GM12878 (cell line): Measurements from ENCODE around the gene THSD8. TPM values are rescaled to one million over a fixed set of nuclear protein-coding genes. Genes with fewer than 3 reads are reported as not detected.

Source experiments
- ATAC-seq: fragments of 200-7000 bp; cut with Tn5 transposase; 3 replicates; pipeline ENCODE4 v1.9.1; 2020; ENCODE audit warnings: mild to moderate bottlenecking, moderate library complexity
- BruUV-seq: library from RNA; stranded (reverse); fragments of 400-500 nt; replicated peaks from 2 replicates; lab custom pipeline; 2021; lab: Mats Ljungman, UMichigan
- CTCF ChIA-PET: fragments of 300-600 bp; sonication (Branson Sonifier 250); formaldehyde crosslinking; extraction: SDS; loops from one replicate; lab custom pipeline; 2021; ENCODE audit warnings: inconsistent platforms; lab: Yijun Ruan, JAX
- POLR2A ChIA-PET: fragments of 350-600 bp; formaldehyde crosslinking; extraction: SDS; loops from one replicate; lab custom pipeline; 2021; ENCODE audit warnings: inconsistent platforms; lab: Charles Lee
- RAD21 ChIA-PET: fragments of 300-600 bp; sonication (Branson Sonifier 250); formaldehyde crosslinking; loops from one replicate; lab custom pipeline; 2023; ENCODE audit warnings: antibody characterized with exemption; ENCODE audit not compliant: unreplicated experiment; lab: Charles Lee
- SMC1A ChIA-PET: fragments of 300-600 bp; sonication (Branson Sonifier 250); formaldehyde crosslinking; loops from one replicate; lab custom pipeline; 2023; ENCODE audit not compliant: unreplicated experiment, uncharacterized antibody; lab: Charles Lee
- DNase-seq: peaks from one replicate; pipeline ENCODE4 v3.0.0-alpha.2; 2011; ENCODE audit warnings: low read depth, low spot score
- FAIRE-seq: peaks from 3 replicates; lab custom pipeline; 2011; peaks lifted over from hg19 to GRCh38; lab: Jason Lieb, UNC
- H2AFZ ChIP-seq: 2 replicates; pipeline ENCODE4 v1.6.0; 2011; ENCODE audit warnings: low read depth, low read length, control low read depth; ENCODE audit not compliant: control insufficient read depth
- H3K27ac ChIP-seq: 2 replicates; pipeline ENCODE4 v1.5.1; 2011; ENCODE audit warnings: control low read depth; ENCODE audit not compliant: control insufficient read depth, insufficient read depth
- H3K27me3 ChIP-seq, 2 experiments: replicated peaks in 1 of 2; 2 replicates each; pipeline versions ENCODE4 v1.6.0 to v1.6.1; 2011; ENCODE audit warnings: low read length in 1 of 2; ENCODE audit not compliant: control insufficient read depth in 2 of 2, insufficient read depth in 2 of 2
- H3K36me3 ChIP-seq, 2 experiments: 2 replicates each; pipeline ENCODE4 v1.5.1; 2011; ENCODE audit warnings: low read length in 1 of 2; ENCODE audit not compliant: control insufficient read depth in 2 of 2, insufficient read depth in 2 of 2
- H3K4me1 ChIP-seq: 2 replicates; pipeline ENCODE4 v1.6.1; 2011; ENCODE audit warnings: mild to moderate bottlenecking, low read length, moderate library complexity, mixed read lengths; ENCODE audit not compliant: control insufficient read depth, insufficient read depth
- H3K4me2 ChIP-seq: 2 replicates; pipeline ENCODE4 v1.6.0; 2011; ENCODE audit warnings: control low read depth; ENCODE audit not compliant: control insufficient read depth, insufficient read depth
- H3K4me3 ChIP-seq: fragments of 200-600 bp; sonication (generic); 2 replicates; pipeline ENCODE4 v1.5.1; 2016
- H3K79me2 ChIP-seq: 2 replicates; pipeline ENCODE4 v1.6.0; 2011; ENCODE audit warnings: low read length; ENCODE audit not compliant: control insufficient read depth, insufficient read depth
- H3K9ac ChIP-seq: 2 replicates; pipeline ENCODE4 v1.8.0; 2011; ENCODE audit warnings: low read length, control low read depth, mixed read lengths; ENCODE audit not compliant: control insufficient read depth, insufficient read depth
- H3K9me3 ChIP-seq: replicated peaks from 3 replicates; pipeline ENCODE4 v1.5.1; 2011; ENCODE audit warnings: mild to moderate bottlenecking, low read length; ENCODE audit not compliant: control insufficient read depth, insufficient read depth
- H4K20me1 ChIP-seq: 2 replicates; pipeline ENCODE4 v1.6.0; 2011; ENCODE audit not compliant: control insufficient read depth, insufficient read depth
- BHLHE40 ChIP-seq, 2 experiments: fragments of 450-650 bp in 1 of 2; IDR thresholded peaks; 2 replicates each; pipeline ENCODE4 v1.6.1; 2011 to 2017; ENCODE audit warnings: low read depth in 2 of 2, borderline replicate concordance in 1 of 2, improper control_type of control experiment in 1 of 2, low read length in 1 of 2, mild to moderate bottlenecking in 1 of 2
- FOXM1 ChIP-seq: IDR thresholded peaks from 2 replicates; pipeline ENCODE4 v1.6.1; 2012; ENCODE audit warnings: low read depth, mild to moderate bottlenecking, inconsistent platforms, low read length, moderate library complexity
- HDAC6 ChIP-seq: fragments of 200-600 bp; sonication (generic); IDR thresholded peaks from one replicate; pipeline ENCODE4 v1.8.0; 2017; ENCODE audit warnings: antibody characterized with exemption; ENCODE audit not compliant: unreplicated experiment
- POLR2AphosphoS5 ChIP-seq: IDR thresholded peaks from 2 replicates; pipeline ENCODE4 v1.6.1; 2011; ENCODE audit warnings: mild to moderate bottlenecking, low read length, inconsistent platforms
- SIN3A ChIP-seq: IDR thresholded peaks from 2 replicates; pipeline ENCODE4 v1.6.1; 2012; ENCODE audit warnings: low read depth, low read length, improper control_type of control experiment
- SUZ12 ChIP-seq: fragments of 200-600 bp; sonication (generic); IDR thresholded peaks from one replicate; pipeline ENCODE4 v1.6.1; 2018; ENCODE audit warnings: antibody characterized with exemption, mild to moderate bottlenecking; ENCODE audit not compliant: unreplicated experiment
- WGBS: methylation state at CpG from one replicate; pipeline ENCODE4 v1.1.6; 2016; ENCODE audit warnings: low lambda C conversion rate; ENCODE audit not compliant: insufficient replicate concordance, insufficient coverage; ENCODE audit errors: missing lambda C conversion rate; 5-methylcytosine and 5-hydroxymethylcytosine counted together
- in situ Hi-C: fragments of 300-500 bp; cut with MboI; formaldehyde crosslinking; loops from 9 replicates; pipeline ENCODE4 v1.14.3; 2018; ENCODE audit warnings: mixed read lengths
- intact Hi-C: fragments of 100-400 bp; cut with micrococcal nuclease; formaldehyde crosslinking; loops from one replicate; pipeline ENCODE4 v1.14.2; 2022; ENCODE audit not compliant: unreplicated experiment
- polyA plus RNA-seq, 11 experiments: library from polyadenylated mRNA; depleted of rRNA in 4 of 11; unstranded in 6 of 11; stranded (reverse) in 5 of 11; fragments of >200 nt; fragmentation: Nextera tagmentation in 4 of 11; fragmentation: Illumina TruSeq in 1 of 11; extraction: Ambion mirVana in 4 of 11; extraction: Trizol in 1 of 11; gene quantifications; 1 replicate in 1 of 11; 2 replicates in 10 of 11; pipeline versions ENCODE4 v1.2.1 to v1.2.3, GENCODE V29; 2011 to 2016; ENCODE audit warnings: inconsistent platforms in 2 of 11, missing spikeins in 2 of 11, low read depth in 1 of 11
- total RNA-seq, 4 experiments: library from RNA; depleted of rRNA in 3 of 4; stranded (reverse); fragments of >200 nt in 3 of 4; fragmentation: Illumina TruSeq in 1 of 4; extraction: Trizol in 1 of 4; gene quantifications; 2 replicates each; pipeline versions ENCODE4 v1.2.1 to v1.2.3, GENCODE V29; 2013 to 2021
- TF ChIP-seq, protein P1 (sequence below): fragments of 450-650 bp; IDR thresholded peaks from 2 replicates; pipeline ENCODE4 v1.6.1; 2016; ENCODE audit warnings: mild to moderate bottlenecking
- TF ChIP-seq, protein P2 (sequence below): fragments of 450-650 bp; IDR thresholded peaks from 2 replicates; pipeline ENCODE4 v1.6.1; 2017; ENCODE audit warnings: mild to moderate bottlenecking
- TF ChIP-seq, protein P3 (sequence below): IDR thresholded peaks from 2 replicates; pipeline ENCODE4 v1.6.1; 2012; ENCODE audit warnings: low read depth, low read length, improper control_type of control experiment

THSD8 gene
- total and polyA plus RNA-seq, 10 of the 15 experiments (the other 5 are each of a cell fraction or from before 2014, with no cell fraction given): 0.24 to 32.3 (median 21.3) TPM; not detected in 2

DNA sequence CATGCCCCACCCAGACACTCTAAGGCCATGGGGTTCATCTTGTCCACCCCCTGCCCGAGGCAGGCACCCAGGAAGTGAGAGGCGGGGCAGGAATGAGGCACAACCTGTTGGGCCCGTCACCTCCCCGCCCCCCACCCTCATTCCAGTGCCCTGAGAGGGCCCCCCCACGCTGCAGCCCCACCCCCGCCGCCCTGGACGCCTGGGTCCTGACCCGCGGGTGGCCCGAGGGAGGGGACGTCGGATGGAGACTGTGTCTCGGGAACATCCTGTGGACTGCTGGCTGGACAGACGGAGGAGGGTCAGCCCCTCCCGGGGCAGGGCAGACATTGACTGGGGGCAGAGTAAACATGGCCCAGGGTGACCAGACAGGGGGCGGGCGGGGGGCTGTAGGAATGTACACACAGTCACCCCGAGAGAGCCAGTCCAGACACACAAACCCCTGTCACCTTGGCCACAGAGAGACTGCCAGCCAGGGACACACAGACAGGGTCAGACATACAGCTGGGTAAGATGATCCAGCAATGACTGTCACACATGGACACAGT is 17.9 kb upstream of the THSD8 start:
- RAD21 ChIA-PET: interaction anchor here (2.7 kb wide), 1 partner anchor 12 kb away, joined by 23 read pairs; no protein-coding TSS in a partner anchor

DNA sequence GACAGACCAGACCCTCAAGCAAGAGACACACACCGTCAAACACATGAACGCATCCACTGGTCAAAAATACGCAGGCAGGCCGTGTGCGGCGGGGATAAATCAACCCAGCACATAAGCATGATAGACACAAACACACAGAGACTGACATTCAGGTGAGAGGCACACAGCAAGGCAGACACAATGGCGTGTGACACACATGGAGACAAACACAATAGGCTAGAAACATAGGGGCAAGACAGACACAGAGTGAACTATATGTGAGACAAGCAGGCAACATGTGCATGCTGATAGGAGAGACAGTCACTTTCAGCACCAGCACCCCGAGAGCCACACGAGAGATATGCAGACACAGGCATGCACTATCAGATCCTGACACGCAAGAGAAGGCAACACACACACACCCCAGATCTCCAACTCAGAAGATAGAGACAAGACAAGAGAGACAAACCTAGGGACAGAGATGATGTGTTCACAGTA is 17.4 kb upstream of the THSD8 start:
- ATAC-seq: no peak
- DNase-seq: no peak
- Histone ChIP-seq H3K9ac (0 out of 2 replicates have a peak overlapping the region, but pooled peaks have one; percentile 21), H3K27ac (peak overlapping the region; percentile 97), H3K27me3 (no peaks in the 10 kb centered on the region), H3K4me1 (peaks cover 73% of the 10 kb centered on the region), H3K36me3 (no peaks in the 10 kb centered on the region), H3K4me2 (peak overlapping the region; percentile 77), H3K4me3 (no peak overlapping the region), H4K20me1 (no peaks in the 10 kb centered on the region), H3K79me2 (peaks cover 15% of the 10 kb centered on the region), H3K9me3 (no peaks in the 10 kb centered on the region), H2AFZ (no peak overlapping the region; the same call in 1 of the 2 replicates)
- FAIRE-seq: no peak
- WGBS: 14% methylated on average over 10 of the region's 10 CpGs
- ChIA-PET CTCF (no interaction called here), SMC1A (no interaction called here), RAD21 (interaction anchor here (2.7 kb wide), 1 partner anchor 12 kb away, joined by 23 read pairs; no protein-coding TSS in a partner anchor), POLR2A (no interaction called here)
- no TSS peak for BruUV-seq
- in situ Hi-C loops: no loop called here
- intact Hi-C loops: loop anchor here (5.0 to 10.0 kb wide), 2 partner anchors 172 to 1690 kb away; partner anchors contain the start of genes ZNF490 and ZNF791
- TF ChIP-seq, protein P1, sequence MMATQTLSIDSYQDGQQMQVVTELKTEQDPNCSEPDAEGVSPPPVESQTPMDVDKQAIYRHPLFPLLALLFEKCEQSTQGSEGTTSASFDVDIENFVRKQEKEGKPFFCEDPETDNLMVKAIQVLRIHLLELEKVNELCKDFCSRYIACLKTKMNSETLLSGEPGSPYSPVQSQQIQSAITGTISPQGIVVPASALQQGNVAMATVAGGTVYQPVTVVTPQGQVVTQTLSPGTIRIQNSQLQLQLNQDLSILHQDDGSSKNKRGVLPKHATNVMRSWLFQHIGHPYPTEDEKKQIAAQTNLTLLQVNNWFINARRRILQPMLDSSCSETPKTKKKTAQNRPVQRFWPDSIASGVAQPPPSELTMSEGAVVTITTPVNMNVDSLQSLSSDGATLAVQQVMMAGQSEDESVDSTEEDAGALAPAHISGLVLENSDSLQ: peak; percentile 24; the same call in 1 of the 2 replicates
- TF ChIP-seq SUZ12: no peak
- no peak for TF ChIP-seq FOXM1
- no peak for TF ChIP-seq BHLHE40 (IDR thresholded peaks at IDR 0.05; ENCODE audit: borderline replicate concordance in 1 of 2, low read depth in 2 of 2, low read length in 1 of 2)
- no peak; the same call in 1 of the 2 replicates for TF ChIP-seq SIN3A
- TF ChIP-seq HDAC6: no peak
- TF ChIP-seq, protein P2, sequence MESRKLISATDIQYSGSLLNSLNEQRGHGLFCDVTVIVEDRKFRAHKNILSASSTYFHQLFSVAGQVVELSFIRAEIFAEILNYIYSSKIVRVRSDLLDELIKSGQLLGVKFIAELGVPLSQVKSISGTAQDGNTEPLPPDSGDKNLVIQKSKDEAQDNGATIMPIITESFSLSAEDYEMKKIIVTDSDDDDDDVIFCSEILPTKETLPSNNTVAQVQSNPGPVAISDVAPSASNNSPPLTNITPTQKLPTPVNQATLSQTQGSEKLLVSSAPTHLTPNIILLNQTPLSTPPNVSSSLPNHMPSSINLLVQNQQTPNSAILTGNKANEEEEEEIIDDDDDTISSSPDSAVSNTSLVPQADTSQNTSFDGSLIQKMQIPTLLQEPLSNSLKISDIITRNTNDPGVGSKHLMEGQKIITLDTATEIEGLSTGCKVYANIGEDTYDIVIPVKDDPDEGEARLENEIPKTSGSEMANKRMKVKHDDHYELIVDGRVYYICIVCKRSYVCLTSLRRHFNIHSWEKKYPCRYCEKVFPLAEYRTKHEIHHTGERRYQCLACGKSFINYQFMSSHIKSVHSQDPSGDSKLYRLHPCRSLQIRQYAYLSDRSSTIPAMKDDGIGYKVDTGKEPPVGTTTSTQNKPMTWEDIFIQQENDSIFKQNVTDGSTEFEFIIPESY: 0 out of 2 replicates have a peak, but pooled peaks have one; percentile 16

More for the DNA sequence above, 17.9 kb upstream of the THSD8 start:
- H3K27me3 ChIP-seq: no peaks in the 10 kb centered on the region
- no peak for FAIRE-seq
- H4K20me1 ChIP-seq: no peaks in the 10 kb centered on the region
- H3K9me3 ChIP-seq: no peaks in the 10 kb centered on the region
- no TSS peak for BruUV-seq
- H3K4me2 ChIP-seq: peak overlapping the region; percentile 77
- ChIA-PET POLR2A (interaction anchor here (9.3 kb wide), 1 partner anchor 10 kb away, joined by 303 read pairs; the partner anchor contains the start of gene JUNB), CTCF (interaction anchor here (12.1 kb wide), 1 partner anchor 12 kb away, joined by 537 read pairs; the partner anchor contains the start of gene JUNB), SMC1A (interaction anchor here (8.4 kb wide), 1 partner anchor 12 kb away, joined by 240 read pairs; the partner anchor contains the start of gene JUNB)
- no peak overlapping the region; the same call in 1 of the 2 replicates for H3K4me3 ChIP-seq
- in situ Hi-C loops (no loop called here), intact Hi-C loops (loop anchor here (5.0 to 10.0 kb wide), 2 partner anchors 172 to 1689 kb away; partner anchors contain the start of genes ZNF490 and ZNF791)
- no peaks in the 10 kb centered on the region for H3K36me3 ChIP-seq
- H3K79me2 ChIP-seq: peaks cover 13% of the 10 kb centered on the region
- no peak overlapping the region; the same call in 1 of the 2 replicates for H2AFZ ChIP-seq
- peak overlapping the region; percentile 97 for H3K27ac ChIP-seq
- TF ChIP-seq, protein P3, sequence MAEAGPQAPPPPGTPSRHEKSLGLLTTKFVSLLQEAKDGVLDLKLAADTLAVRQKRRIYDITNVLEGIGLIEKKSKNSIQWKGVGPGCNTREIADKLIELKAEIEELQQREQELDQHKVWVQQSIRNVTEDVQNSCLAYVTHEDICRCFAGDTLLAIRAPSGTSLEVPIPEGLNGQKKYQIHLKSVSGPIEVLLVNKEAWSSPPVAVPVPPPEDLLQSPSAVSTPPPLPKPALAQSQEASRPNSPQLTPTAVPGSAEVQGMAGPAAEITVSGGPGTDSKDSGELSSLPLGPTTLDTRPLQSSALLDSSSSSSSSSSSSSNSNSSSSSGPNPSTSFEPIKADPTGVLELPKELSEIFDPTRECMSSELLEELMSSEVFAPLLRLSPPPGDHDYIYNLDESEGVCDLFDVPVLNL: no peak
- peak; percentile 3 for TF ChIP-seq POLR2AphosphoS5
- peaks cover 78% of the 10 kb centered on the region for H3K4me1 ChIP-seq
- 9% methylated on average over 17 of the region's 19 CpGs for WGBS
- H3K9ac ChIP-seq: peak overlapping the region; percentile 65
- ATAC-seq: no peak
- DNase-seq: no peak
